ENCODE measurements around the gene OR6J1.
"Not testable (repeated sequence)": the region's sequence is repeated elsewhere in the genome, so short reads cannot be mapped to it uniquely, and the experiment has no call there.

Gene OR6J1

DNA sequence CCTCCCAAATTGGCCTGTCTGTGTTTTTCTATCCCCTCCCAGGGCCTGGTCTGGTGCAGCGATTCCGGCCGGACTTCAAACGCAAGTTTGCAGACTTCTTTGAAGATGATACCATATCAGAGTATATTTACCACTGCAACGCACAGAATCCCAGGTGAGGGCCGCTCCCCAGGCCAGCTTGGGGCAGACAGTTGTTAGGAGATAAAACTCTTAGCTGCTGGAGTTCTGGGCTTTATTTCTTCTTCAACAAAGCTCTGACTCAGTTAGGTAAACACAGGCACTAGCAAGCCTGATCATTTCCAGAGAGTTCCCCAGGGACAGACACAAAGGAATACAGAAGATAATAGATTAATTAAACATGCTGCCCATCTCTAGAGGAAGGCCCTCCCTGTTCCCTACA, 37.8 kb downstream of the OR6J1 start:
- no peak for DNase-seq (ENCODE audit: low read depth)

DNA sequence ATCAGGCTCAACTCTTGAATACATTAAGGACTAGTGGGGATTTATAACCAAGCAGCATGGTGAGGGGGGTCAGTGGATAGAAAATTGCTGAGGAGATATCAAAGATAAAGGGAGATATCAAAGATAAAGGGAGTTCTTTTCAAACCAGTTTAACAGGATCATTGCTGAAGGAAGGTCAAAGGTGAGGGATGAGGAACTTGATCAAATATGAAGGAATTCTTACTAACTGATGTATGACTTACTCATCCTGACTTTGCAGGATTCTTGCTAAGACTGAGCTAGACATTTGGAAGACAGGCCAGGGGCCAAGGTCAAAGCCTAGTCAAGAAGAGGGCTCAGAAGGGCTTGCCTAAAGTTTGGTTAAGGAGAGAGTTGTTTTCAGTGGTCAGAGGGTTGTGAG, 41.3 kb downstream of the OR6J1 start:
- DNase-seq (ENCODE audit: low read depth), result no peak

DNA sequence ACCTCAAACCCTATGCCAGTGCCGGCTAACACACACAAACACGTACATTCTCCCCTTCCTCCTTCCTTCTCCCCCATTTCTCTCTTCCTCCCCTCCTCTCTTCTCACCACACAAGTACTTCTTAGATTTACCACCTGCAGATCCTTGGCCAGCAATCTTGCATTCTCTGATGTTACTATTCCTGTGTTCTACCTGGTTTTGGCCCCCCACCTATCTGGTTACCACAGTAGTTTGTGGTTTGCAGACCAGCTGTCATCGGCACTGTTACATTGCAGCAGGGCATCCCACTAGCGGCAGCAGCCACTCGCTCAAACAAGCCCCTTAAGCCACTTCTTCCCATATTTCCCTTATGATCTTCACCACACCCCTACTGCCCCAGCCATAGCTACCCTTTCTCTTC, 42.2 kb downstream of the OR6J1 start:
- no peak for DNase-seq (ENCODE audit: low read depth)

DNA sequence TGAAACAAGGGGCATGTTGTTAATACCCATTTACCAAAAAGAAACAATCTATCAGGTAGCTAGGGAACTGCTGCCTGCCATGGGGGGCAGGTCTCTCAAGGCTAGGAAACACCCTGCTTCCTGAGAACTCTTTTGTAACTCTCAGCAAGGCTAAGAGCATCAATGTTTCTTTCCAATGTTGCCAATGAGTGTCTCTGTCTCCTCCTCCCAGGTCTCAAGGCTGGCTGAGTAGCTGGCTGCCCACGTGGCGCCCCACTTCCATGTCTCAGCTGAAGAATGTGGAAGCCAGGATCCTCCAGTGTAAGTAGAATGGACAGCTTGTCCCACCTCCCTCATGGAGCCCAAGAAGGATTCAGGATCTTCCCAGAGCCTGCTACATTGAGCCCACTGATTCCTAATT, 42.7 kb downstream of the OR6J1 start:
- DNase-seq (ENCODE audit: low read depth), result no peak

DNA sequence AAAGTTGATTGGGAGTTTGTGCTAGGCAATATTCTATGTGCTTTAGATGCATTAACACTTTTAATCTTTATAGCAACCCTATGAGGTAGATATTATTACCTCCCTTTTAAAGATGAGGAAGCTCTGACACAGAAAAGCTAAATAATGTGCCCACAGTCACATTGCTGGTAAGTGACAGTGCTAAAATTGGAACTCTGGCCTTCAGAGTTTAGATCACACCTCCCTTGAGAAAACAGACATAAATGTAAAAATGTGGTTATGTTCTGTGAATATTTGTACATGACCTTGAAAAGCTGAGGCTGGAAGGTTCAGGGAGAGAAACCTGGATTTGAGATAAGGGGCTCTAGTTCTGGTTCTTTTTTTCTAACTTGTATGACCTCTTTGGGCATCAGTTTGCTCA, 44.1 kb downstream of the OR6J1 start:
- no peak for DNase-seq (ENCODE audit: low read depth)

DNA sequence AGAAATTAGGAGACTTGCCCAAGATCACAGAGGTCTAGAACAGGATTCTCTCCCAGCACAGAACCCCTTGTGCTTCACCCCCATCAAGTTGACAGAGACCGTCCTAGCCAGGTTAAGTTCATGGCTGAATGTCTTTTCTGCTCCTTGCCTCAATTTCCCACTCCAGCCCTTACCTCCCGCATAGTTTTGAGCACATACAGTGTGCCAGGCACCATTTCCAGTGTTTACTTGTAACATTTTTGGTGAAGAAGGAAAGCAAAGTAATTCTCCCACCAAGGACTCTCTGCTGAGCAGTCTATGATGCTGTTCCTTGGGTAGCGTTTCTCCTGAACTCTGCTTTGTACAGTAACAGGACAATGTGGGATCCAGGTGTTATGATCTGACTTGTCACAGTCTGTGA, 44.8 kb downstream of the OR6J1 start:
- no peak for DNase-seq (ENCODE audit: low read depth)

DNA sequence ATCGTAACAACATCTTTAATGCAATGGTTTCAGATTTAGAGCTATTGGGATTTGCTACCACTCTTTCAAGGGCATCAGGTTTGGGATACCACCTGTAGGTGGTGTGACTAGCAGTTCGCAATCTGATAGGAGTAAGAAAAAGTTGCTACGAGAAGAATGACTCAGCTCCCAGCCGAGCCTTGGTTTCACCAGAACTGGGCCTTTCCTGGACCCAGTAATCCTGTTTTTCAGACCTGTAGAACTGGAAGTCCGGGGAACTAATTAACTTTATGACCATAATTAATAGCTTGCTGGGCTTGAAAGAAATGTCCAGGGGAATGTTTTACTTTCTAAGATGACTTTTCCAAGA, 45.3 kb downstream of the OR6J1 start:
- no peak for DNase-seq (ENCODE audit: low read depth)

DNA sequence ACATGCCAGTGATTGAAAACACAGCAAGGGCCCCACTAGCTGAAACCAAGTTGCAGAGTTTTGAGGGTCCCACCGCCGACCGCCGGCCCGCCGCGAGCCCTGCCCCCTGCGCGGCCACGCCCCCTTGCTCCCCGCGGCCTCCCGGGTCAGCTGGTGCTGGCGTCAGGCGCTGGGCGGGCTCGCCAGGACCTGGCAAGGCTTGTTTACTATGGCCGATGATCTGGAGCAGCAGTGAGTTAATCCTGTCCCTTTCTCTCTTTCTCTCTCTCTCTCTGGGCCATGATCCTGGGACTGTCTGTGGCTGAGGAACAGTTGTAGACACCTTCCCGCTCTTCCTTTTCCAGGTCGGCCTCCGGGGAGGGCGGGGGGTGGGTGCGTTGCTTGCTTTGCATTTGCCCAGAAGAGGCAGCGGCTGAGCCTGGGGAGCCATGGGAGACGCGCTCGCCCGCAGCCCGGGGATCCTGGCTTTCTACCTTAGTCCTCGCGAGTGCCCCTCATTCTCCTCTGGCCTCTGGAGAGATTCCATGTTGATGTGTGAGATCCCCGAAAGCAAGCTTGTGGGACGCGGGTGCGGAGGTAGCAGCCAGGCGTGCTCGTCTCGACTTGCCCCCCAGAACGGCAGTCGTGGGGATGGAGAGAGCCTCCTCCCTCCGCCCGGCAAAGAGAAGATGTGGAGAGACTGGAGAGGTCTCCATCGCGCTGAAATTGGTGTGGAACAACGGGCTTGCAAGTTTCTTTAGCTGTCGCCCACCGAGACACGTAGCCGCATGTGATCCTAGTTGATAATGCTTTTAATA, 45.9 kb downstream of the OR6J1 start, which contains the start of gene ABHD4:
Gene ABHD4, plus strand, starts transcription at position 202 of the 797 bp plus-strand sequence. Its CDS starts 7 bp downstream, at position 209.
- DNase-seq (ENCODE audit: low read depth), result no peak

DNA sequence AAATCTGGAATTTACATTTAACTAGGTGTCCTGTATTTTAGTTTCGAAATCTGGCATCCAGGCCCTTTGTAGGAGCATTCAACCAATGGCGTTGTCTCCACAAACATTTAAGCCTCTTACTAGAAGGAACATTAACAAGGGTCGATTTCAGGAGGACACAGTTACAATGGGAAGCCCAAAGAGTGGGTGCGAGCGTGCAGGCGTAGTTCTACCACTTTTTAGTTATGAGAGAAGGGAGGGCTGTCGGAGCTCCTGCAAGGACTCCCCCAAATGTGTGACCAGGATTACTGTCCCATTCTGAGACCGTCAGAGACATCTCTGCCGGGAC, 46.4 kb downstream of the OR6J1 start:
- no peak for DNase-seq (ENCODE audit: low read depth)

DNA sequence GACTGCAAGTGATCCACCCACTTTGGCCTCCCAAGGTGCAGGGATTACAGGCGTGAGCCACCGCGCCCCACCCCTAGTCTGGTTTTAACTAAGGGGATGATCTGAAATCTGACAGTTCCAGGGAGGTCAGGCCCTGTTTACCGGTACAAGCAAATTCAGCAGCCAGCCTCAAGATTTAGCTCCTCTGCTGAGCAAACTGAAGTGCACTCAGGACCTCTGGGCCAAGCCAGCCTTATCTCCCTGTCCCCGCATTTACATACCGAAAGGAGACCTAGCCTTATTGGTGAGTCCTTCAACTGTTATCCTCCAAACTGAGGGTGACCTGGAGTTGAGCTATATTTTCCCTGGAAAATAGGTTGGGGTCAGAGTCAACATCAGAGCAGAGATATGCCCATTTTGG, 46.9 kb downstream of the OR6J1 start:
- DNase-seq (ENCODE audit: low read depth), result no peak

DNA sequence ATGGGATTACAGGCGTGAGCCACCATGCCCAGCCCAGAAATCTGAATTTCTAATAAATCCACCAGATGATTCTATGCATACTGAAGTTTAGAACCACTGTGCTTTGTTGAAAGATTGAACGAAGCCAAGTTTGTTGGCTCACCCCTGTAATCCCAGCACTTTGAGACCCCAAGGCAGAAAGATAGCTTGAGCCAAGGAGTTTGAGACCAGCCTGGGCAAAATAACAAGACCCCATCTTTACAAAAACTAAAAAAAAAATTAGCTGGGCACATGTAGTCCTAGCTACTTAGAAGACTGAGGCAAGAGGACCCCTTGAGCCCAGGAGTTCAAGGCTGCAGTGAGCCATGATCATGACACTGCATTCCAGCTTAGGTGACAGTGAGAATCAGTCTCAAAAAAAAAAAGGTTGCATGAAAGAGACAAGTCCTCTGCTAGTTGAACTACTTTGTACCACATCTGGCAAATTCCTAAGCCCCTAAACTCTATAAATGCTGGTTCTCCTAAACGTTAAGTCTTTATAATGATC, 47.7 kb downstream of the OR6J1 start:
- no peak for DNase-seq (ENCODE audit: low read depth)

DNA sequence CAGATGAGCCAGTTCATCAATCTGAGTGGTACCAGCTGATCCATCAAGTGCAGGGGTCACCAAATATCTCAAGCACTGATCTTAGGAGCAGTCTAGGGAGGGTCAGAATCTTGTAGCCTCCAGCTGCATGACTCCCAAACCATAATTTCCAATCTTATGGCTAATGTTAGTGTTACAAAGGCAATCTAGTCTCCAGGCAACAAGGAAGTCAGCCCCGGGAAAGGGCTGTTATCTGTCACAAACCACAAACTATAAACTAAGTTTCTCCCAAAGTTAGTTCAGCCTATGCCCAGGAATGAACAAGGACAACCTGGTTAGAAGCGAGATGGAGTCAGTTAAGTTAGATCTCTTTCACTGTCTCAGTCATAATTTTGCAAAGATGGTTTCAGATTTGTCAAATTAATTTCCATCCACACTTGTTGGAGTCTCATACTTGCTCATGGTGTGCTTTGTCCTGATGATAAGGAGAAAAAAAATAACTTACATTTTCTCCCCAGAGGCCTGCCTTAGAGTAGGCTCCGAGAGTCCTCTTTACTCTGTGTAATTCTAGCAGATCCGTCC, 49.9 kb downstream of the OR6J1 start:
- DNase-seq (ENCODE audit: low read depth), result no peak

DNA sequence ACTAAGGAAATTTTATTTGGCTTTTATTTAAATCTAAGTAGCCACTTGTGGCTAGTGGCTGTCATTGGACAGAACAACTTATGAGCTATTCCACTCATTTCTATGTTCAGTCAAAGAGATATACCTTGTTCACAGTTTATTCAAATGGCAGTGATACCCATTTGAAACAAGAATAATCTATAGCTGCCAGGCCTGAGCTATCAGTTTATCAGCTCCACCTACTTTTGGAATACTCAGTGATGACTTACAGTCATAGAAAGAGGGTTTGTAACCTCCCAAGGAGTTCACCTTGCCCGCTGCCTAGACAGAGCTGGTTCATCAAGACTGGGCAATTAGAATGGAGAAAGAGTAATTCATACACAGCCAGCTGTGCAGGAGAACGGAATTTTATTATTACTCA, 50.6 kb downstream of the OR6J1 start:
- no peak for DNase-seq (ENCODE audit: low read depth)

DNA sequence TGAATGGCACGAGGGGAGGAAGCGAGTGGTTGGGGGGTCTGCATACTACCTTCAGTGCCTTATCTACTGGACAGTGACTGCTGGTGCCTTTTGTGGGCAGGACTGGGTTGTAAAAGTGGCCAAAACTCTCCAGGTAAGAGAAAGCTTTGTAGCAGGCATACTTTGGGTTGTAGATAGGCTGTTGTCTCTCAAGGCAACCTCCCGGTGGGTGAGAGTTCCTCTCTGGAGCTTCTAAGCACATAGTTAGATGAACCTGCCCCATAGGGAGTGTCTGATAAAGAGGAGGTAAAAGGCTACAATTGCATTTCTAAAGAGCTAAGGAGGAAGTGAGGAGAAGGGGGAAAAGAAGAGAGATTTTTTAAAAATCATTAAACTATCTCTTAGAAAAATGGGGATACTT, 51.0 kb downstream of the OR6J1 start:
- no peak for DNase-seq (ENCODE audit: low read depth)

DNA sequence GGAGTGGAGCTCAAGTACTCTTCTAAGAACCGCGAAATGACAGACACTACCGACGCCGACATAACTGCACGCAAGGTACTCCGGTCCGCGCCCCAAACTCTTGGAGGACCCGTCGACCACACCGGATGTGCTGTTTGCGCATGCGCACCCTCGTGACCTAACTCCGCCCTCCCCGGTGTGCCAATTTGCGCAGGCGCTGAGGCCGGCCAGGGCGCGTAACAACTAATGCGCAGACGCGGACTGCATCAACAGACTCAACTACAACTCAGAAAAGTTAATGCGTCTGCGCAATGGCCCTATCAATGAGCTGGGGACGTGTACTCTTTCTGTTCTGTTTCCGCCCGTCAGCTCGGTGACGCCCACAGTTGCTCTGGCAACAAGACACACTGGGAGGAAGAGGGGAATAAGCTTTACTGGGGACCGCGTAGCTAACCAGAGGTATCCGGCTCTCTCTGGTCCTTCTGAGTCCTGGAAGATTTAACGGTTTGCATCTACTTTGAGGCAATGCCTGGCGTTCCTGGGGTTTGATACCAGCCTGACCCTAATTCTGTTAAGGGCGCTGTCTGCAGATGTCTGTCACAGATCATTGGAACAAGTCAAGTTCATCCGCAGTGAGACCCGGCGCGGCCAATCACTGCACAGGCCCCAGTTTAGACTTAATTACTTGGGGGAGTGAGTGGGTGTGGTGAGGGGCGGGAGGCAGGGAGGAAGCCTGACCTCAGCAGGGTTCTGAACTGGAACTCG, 54.9 kb downstream of the OR6J1 start, which contains the start of gene DAD1:
Gene DAD1, minus strand, starts transcription at position 129 of the 744 bp plus-strand sequence. Its CDS starts 67 bp downstream, at position 62.
- peak; percentile 99 for DNase-seq (ENCODE audit: low read depth)

DNA sequence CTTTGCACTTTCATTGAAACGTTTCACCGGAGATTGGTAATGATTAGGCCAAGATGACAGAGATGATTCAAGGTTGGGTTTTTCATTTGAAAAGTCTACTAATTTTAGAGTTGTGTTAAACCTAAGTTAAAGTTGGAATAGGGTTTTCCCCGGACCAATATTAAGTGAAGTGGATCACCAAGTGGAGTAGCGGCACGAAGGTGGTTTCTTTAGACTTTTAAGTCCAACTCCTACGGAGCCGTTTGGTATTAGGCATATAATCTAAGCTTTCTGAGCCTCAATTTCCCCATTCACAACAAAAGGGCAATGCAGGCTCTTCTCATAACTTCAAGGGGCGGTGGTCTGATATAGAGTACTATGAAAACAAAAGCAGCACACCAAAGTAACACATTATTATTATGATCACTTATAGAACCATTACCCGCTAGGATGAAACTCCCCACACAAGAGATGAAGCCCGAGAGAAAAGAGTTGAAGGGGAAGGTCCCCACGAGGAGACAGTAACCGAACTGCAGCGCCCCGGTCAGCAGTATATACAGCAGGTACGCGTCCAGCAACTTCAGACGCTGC, 55.5 kb downstream of the OR6J1 start:
- no peak for DNase-seq (ENCODE audit: low read depth)

DNA sequence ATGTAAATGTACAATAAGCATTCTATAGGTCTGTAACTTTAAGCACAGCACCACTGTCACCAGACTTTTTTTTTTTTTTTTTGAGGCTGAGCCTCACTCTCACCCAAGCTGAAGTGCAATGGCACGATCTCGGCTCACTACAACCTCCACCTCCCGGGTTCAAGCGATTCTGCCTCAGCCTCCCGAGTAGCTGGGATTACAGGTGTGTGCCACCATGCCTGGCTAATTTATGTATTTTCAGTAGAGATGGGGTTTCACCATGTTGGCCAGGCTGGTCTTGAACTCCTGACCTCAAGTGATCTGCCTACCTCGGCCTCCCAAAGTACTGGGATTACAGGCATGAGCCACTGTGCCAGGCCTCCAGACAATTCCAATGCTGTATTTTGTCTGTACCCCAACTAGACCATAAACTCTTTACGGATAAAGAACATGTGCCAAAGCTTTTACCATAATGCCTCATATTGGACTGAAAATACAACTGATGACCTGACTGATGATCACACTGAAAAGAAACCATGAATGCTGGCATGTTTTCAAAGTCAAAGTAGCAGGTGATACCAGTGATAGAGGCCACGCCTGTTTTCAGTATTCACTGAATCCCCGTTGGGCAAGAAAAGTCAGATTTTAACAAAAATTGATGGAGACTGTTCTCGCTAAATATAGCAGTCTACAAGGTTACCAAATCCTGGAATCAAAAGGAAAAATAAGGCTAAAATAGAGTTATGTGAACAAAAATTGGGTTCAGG, 56.3 kb downstream of the OR6J1 start:
- DNase-seq (ENCODE audit: low read depth), result not testable (repeated sequence)

DNA sequence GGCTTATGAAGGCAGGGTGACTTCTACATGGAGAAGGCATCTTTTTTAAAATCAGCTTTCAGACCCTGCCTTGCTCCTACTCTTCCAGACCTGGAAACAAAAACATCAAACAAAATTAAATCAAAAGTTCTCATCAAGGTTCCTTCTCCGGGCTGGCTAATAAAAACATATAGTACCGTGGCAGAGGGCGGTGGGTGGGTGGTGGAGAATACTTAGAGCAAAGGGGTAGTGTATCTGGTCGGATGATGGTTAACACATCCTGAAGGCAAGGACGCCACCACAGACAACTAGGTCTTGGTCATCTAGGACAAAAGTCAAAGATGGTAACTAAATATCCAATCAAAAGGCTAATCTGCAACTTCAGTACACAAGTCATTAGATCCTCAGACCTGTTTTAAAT, 56.9 kb downstream of the OR6J1 start:
- no peak for DNase-seq (ENCODE audit: low read depth)

DNA sequence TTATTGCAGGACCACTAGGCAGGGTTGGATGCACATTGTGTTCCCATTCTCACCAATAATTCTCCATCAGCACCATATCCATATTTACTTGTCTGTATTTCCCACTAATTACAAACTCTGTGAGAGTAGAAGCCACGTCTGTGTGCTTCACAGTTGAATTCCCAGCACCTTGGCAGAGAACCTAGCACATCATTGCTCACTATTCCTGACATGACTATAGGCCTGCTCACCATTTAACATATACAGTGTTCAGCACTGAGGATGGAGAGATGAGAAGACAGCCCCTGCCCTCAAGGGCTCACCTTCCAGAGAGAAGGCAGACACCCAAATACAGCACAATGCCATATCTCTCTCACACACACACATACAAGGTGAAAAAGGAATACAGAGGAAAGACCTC, 60.2 kb downstream of the OR6J1 start:
- no peak for DNase-seq (ENCODE audit: low read depth)

Data from stimulated activated CD8-positive, alpha-beta memory T cell treated with anti-CD3 and anti-CD28 coated beads, Interleukin-7, amount 100 ng/mL, for 24 hours (primary cell).